ENCODE results near the gene L2HGDH.

GRCh38 chr14:50285861-50286260 is 26.2 kb downstream of the L2HGDH start:
- no peak for TF ChIP-seq CTCF (IDR thresholded peaks at IDR 0.05)
- no peak for TF ChIP-seq RAD21 (conservative IDR thresholded peaks at IDR 0.05 in 1 of 2, IDR thresholded peaks at IDR 0.05 in 1 of 2)
